Measurements from ENCODE around the gene POU4F2.

DNA sequence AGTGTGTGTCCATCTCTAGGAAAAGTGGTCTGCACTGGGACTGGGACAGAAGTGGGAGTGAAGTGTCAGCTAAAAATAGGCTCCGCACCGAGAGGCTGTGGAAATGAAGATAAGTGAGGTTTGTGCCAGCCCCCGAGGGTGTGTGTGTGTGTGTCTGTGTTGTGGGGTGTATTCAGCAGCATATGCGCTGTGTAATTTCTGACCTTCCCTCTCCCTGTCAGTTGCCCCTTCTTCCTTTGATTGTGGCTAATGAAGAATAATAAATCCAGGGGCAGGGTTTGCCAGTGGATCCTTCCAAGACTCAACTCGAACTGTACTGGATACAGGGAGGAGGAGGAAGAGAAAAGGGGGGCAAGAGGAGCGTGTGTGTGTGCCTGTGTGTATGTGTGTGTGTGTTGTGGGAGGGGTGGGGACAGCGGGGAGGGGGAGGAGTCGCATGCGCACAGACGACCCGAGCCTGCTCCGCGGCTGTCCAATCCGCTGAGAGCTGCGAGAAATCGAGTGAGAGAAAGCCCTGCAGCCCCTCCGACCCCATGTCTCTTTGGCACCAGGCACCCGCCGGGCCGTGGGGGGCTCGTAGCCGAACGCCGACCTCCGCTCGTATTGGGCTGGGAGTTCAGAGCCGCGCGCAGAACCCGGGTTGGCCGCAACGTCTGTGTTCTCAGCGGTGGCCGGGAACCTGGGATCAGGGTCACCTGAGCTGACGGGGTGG lies 916 bp upstream of the POU4F2 start:
- TF ChIP-seq, protein P1, sequence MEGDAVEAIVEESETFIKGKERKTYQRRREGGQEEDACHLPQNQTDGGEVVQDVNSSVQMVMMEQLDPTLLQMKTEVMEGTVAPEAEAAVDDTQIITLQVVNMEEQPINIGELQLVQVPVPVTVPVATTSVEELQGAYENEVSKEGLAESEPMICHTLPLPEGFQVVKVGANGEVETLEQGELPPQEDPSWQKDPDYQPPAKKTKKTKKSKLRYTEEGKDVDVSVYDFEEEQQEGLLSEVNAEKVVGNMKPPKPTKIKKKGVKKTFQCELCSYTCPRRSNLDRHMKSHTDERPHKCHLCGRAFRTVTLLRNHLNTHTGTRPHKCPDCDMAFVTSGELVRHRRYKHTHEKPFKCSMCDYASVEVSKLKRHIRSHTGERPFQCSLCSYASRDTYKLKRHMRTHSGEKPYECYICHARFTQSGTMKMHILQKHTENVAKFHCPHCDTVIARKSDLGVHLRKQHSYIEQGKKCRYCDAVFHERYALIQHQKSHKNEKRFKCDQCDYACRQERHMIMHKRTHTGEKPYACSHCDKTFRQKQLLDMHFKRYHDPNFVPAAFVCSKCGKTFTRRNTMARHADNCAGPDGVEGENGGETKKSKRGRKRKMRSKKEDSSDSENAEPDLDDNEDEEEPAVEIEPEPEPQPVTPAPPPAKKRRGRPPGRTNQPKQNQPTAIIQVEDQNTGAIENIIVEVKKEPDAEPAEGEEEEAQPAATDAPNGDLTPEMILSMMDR (IDR thresholded peaks at IDR 0.05): no peak
- no peak for TF ChIP-seq POLR2A (IDR thresholded peaks at IDR 0.05)

All from sigmoid colon (tissue), 3 donors.